ENCODE results near the gene SFRP4. TPM values are rescaled to one million over a fixed set of nuclear protein-coding genes. Genes with fewer than 3 reads are reported as not detected.
A peak's percentile ranks its signal among the peaks of the same experiment; 100 is the strongest.

Gene SFRP4
- total RNA-seq (2014; rRNA removed), result not detected in 2 replicates
- not detected for Bru-seq, nascent RNA
- percentile 7 among the genes with signal in this experiment for BruChase-seq, experiment 1, labeled RNA remaining after a 6-hour chase
- percentile 6 among the genes with signal in this experiment for BruChase-seq, experiment 2, labeled RNA remaining after a 2-hour chase
- long read RNA-seq, partial matches to known transcripts, result 0 of 1 reads
- long read RNA-seq, other reads (novel, unspliced or antisense), result 1 of 1 reads

GRCh38 chr7:37916673-37917660, at the start of gene SFRP4:
TSS of gene SFRP4 (minus strand) at chr7:37916817. CDS start at chr7:37916537, 280 bp downstream.
- DNase-seq (peak; percentile 78), ATAC-seq (peak; percentile 51)
- no peak within 1 kb of the TSS for H3K27ac ChIP-seq (ENCODE audit: low read length)
- H3K9me3 ChIP-seq (ENCODE audit: low read length), result no peaks in the 10 kb centered on the region
- H3K9ac ChIP-seq (ENCODE audit: low read length), result no peak within 1 kb of the TSS
- no TSS peak for BruUV-seq (replicated peaks)
- H3F3A ChIP-seq (ENCODE audit: low read length, unreplicated experiment), result no peaks in the 10 kb centered on the region
- no peaks in the 10 kb centered on the region for H3K9me2 ChIP-seq (replicated peaks; ENCODE audit: low read length)
- ChIA-PET CTCF (interaction anchor here (0.6 to 2.2 kb wide), 7 partner anchors 14 to 299 kb away, joined by 3 to 9 read pairs (median 5); no protein-coding TSS in a partner anchor), POLR2A (ENCODE audit: unreplicated experiment) (interaction anchor here (0.7 kb wide), 1 partner anchor 154 kb away, joined by 3 read pairs; no protein-coding TSS in a partner anchor)
- H3K27me3 ChIP-seq (ENCODE audit: low read length), result no peaks in the 10 kb centered on the region
- H3K4me1 ChIP-seq (ENCODE audit: insufficient read depth, low read length), result peaks cover 12% of the 10 kb centered on the region; the same call in 1 of the 2 replicates
- intact Hi-C loops (cut with micrococcal nuclease), result loop anchor here (1.0 to 2.0 kb wide), 4 partner anchors 110 to 305 kb away; no protein-coding TSS in a partner anchor
- H3K4me3 ChIP-seq (ENCODE audit: low read length), result peak within 1 kb of the TSS; percentile 68
- H3K79me2 ChIP-seq (ENCODE audit: low read length), result peaks cover 8% of the 10 kb centered on the region
- H3K4me2 ChIP-seq (ENCODE audit: low read length), result peak within 1 kb of the TSS; percentile 86
- H2AFZ ChIP-seq (ENCODE audit: low read length), result peak within 1 kb of the TSS; percentile 84
- H4K20me1 ChIP-seq (ENCODE audit: low read length), result no peaks in the 10 kb centered on the region
- TF ChIP-seq EZH2 (IDR thresholded peaks at IDR 0.05; ENCODE audit: low read length, unreplicated experiment) (no peak), CTCF (conservative IDR thresholded peaks at IDR 0.05; ENCODE audit: low read depth, low read length) (peak; percentile 76)
- H3K36me3 ChIP-seq (ENCODE audit: low read depth, low read length), result no peaks in the 10 kb centered on the region

- Histone ChIP-seq H3F3A (ENCODE audit: low read length, unreplicated experiment) (no peaks in the 10 kb centered on the region), H3K4me1 (ENCODE audit: insufficient read depth, low read length) (no peaks in the 10 kb centered on the region), H2AFZ (ENCODE audit: low read length) (no peak overlapping the region), H3K4me3 (ENCODE audit: low read length) (no peak overlapping the region), H3K27me3 (ENCODE audit: low read length) (no peaks in the 10 kb centered on the region), H3K9ac (ENCODE audit: low read length) (no peak overlapping the region), H3K4me2 (ENCODE audit: low read length) (no peak overlapping the region), H3K9me2 (replicated peaks; ENCODE audit: low read length) (no peaks in the 10 kb centered on the region), H3K9me3 (ENCODE audit: low read length) (no peaks in the 10 kb centered on the region), H3K27ac (ENCODE audit: low read length) (no peak overlapping the region), H4K20me1 (ENCODE audit: low read length) (no peaks in the 10 kb centered on the region), H3K36me3 (ENCODE audit: low read depth, low read length) (no peaks in the 10 kb centered on the region), H3K79me2 (ENCODE audit: low read length) (no peaks in the 10 kb centered on the region)
- ChIA-PET CTCF (no interaction called here), POLR2A (ENCODE audit: unreplicated experiment) (no interaction called here)
- DNase-seq (no peak), ATAC-seq (no peak)
- intact Hi-C loops (cut with micrococcal nuclease), result no loop called here
- no TSS peak for BruUV-seq (replicated peaks)
- TF ChIP-seq CTCF (conservative IDR thresholded peaks at IDR 0.05; ENCODE audit: low read depth, low read length) (no peak), EZH2phosphoT487 (IDR thresholded peaks at IDR 0.05; ENCODE audit: borderline replicate concordance, low read length) (no peak), EZH2 (IDR thresholded peaks at IDR 0.05; ENCODE audit: low read length, unreplicated experiment) (no peak)
Measured at GRCh38 chr7:37964196-37964595, 47.6 kb upstream of the SFRP4 start.

Measured in PC-3 (cell line).